HL-60/S4 treated with retinoic acid at 250 ng/mL for 4 days and 3 days (cell line): ENCODE results near the gene MLKL.
"Not testable (repeated sequence)": the region's sequence is repeated elsewhere in the genome, so short reads cannot be mapped to it uniquely, and the experiment has no call there.

ENCODE experiments used
- in situ Hi-C: fragments of 300-500 bp; cut with MboI; formaldehyde crosslinking; loops from 2 replicates; pipeline ENCODE4 v1.7.0; 2022; ENCODE audit warnings: low sequenced_read_pairs

MLKL gene

DNA sequence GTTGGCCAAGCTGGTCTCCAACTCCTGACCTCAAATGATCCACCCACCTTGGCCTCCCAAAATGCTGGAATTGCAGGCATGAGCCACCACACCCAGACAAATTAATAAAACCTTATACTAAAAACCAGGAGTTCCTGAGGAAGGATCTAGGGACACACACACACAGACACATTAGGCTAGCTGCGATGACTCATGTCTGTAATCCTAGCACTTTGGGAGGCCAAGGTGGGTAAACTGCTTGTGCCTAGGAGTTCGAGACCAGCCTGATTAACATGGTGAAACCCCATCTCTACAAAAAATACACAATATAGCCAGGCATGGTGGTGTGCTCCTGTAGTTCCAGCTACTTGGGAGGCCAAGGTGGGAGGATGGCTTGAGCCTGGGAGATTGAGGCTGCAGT lies 47.8 kb downstream of the MLKL start:
- in situ Hi-C loops: not testable (repeated sequence)

DNA sequence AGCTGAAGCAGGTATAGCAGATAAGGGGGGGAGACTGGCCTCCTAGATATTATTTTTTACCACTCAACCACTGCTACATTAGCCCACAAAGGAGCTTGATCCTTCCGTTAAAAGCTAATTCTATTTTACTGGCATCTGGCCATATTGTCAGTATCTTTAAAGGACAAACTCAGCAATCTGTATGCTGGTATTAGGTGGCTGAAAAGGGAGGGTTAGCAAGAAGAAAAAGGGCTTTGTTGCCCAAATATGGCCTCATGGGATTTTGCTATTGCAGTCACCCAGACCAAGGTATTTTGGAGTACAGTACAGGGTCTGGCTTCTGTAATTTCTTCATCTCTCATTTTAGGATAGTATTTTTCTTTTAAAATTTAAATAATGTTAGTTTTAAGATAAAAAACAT lies 48.4 kb downstream of the MLKL start:
- in situ Hi-C loops: no loop called here

DNA sequence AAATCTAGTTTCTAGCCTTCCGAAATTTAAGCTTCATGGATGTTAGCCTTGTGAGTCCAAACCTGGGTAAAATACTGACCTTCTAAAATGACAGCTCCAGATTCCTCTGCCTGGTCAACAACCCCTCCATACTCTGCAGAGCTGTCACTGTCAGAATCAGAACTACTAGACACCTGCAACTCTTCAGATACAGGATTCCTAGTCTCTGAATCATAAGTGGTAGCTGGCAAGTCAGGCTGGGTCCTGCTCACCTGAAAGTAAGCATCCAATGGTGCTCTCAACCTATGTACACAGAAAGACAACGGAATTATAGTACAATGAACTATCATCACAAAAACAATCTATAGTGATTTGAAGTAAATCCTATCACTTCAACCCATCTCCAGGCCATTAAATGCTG lies 48.8 kb downstream of the MLKL start:
- in situ Hi-C loops: no loop called here

DNA sequence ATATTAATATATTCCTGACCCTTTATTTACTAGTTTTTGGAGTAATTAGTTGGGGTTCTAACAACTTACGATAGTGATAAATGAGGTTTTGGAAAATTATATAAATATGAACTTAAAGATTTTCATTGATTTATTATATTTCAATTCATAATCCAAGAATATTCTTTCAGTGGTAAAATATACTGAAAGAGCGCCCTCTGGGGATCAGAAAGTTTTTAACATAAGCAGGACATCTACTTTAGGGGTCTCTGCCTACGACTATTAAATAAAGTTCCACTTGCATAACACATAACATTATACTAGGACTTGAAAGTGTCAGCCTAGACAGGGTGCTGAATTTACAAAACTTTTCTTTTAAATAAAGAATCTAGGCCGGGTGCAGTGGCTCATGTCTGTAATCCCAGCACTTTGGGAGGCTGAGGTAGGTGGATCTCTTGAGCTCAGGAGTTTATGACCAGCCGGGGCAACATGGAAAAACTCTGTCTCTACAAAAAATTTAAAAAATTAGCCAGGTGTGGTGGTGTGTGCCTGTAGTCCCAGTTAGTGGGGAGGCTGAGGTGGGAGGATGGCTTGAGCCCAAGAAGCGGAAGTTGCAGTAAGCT lies 49.6 kb downstream of the MLKL start:
- in situ Hi-C loops: no loop called here

DNA sequence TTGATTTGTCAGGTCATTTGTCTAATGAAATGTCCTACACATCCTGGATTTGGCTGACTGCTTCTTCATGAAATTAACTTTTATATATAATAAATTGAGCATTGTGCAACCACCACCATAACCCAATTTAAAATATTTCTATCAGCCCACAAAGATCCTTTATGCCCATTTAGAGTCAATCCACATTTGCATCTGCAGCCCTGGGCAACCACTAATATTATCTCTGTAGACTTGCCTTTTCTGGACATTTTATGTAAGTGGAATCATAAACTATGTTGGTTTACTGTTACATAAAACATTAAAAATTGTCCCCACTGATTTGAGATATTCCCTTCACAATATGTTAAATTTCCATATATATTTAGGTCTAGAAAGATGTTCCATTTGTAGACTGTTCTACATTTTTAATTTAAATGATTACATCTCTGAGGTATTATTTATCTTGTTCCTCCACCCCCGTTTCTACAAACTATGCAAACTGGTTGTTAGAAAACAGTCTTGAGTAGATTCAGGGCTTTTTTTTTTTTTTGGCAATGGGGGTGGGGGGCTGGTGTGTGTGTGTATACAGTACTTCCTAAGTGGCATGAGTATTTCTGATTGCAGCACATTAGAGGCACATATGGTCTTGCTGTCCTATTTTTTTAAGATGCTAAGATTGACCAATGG lies 50.7 kb downstream of the MLKL start:
- in situ Hi-C loops: no loop called here

DNA sequence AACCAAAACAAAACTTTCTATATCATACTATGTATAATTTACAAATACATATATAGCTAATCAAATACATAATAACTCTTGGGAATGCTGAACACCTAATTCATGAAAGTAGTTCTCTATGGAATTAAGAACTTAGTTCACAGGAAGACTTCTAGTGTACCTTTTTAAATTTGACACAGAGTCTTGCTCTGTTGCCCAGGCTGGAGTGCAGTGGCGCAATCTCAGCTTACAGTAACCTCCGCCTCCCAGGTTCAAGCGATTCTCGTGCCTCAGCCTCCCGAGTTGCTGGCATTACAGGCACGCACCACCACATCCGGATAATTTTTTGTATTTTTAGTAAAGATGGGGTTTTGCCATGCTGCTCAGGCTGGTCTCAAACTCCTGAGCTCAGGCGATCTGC lies 58.7 kb downstream of the MLKL start:
- in situ Hi-C loops: no loop called here

DNA sequence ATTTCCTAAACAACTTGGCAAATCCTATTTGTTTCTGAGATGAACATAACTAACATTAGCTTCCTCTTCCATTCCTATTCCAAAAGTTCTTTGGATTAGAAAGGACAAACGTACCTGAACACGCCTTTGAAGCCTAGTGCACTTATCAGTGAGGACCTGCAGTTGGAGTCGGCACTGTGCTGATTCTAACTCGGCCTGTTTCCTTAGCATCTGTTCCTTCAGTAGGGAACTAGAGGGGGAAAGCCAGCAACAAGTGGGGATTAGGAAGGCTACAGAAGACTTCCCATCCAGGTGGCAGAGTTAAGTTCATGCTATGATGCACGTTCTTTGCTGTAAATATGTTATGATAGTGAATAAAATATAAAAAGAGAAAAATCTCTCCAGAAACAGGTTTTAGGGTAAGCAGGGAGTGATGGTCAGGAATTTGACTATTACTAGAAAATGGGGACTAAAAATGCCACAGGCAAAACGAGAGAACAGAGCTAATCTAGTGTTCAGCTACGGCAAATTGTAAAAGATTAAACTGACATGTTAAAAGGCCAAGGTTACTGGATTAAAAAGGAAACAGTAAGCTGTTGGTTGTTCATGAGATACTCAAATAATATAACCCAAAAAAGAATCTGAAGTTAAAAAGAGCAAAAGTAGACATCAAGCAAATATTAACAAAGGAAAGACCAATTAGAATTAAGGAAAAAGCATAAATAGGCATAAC lies 62.8 kb downstream of the MLKL start:
- in situ Hi-C loops: no loop called here

DNA sequence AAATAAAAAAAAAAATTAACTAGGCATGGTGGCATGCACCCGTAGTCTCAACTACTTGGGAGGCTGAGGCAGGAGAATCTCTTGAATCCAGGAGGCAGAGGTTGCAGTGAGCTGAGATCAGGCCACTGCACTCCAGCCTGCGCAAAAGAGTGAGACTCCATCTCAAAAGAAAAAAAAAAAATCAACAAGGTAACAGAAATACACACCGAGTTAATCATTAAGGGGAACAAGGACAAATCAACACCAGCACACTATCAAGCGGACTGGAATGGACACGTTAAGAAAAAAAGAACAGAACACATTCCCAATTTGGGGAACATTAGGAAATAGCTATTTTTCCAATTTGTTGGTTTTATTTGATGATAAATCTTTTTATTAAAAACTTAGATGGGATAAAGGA lies 65.4 kb downstream of the MLKL start:
- in situ Hi-C loops: no loop called here

DNA sequence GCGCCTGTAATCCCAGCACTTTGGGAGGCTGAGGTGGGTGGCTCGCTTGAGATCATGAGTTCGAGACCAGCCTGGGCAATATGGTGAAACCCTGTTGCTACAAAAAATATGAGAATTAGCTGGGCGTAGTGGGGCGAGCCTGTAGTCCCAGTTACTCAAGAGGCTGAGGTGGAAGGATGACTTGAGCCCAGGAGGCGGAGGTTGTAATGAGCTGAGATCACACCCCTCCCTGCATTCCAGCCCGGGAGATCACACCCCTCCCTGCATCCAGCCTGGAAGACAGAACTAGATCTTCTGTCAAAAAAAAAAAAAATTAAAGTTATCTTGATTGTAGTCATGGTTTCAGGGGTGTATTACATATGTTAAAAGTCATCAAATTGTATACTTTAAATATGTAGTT lies 67.0 kb downstream of the MLKL start:
- in situ Hi-C loops: no loop called here

DNA sequence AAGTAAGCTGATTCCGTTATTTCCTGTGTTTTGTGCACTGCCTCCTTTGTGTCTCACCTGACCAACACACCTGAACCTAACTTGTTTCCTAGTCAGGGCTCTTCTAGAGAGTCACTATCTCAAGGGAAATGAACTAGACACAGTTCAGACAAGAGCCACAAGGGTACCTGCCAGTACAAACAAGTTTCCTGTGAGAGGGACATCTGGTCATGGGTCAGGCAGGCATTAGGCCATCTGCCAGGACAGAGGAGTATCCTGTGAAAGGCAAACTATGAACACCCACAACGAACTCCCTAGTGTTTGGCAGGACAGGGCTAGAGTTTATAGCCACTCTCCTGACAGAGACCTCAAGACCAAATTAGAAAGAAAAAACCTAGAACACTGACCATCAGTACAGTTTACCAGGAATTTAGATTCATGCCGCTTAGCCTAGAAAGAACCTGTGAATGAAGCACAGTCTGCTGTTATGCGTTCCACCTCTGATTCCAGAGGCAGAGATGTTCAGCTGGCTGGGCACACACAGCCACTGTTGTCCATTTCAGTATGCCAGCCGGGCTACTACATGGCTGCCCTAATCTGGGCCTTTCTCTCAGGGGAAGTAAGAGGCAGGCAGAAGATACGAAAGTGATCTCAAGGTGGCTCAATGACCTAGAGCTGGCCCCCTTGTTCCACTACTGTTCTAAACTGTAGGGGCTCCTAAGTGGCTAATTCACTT lies 73.0 kb downstream of the MLKL start:
- in situ Hi-C loops: no loop called here

DNA sequence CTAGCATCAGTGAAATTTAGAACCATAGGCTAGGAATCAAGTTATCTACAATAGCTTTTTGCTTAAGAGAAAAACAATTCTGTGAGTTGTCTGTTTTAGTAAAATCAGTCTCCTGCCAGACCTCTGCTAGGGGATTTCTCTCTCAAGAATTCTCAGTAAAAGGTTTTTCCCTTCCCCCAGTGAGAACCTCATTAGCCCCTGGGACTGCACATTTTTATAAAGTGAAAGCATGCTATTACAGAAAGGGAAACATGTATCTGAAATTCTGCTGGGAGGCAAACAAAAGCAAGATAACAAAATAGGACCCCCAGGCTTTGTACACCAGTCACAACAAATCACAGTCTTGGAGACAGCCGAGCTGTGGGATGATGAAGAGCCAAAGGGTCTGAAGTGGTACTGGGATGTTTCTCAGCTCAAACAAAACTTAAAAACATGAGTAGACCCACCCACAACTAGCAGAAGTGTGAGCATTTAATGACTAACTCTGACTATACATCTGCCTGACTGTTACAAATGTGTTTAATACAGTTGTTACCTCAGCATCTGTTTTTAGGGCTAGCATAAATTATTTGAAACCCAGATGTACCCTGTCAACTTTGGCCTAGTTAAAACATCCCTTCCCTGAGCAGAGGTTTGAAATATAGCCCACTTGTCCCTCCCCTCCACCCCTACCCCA lies 73.8 kb downstream of the MLKL start:
- in situ Hi-C loops: no loop called here

DNA sequence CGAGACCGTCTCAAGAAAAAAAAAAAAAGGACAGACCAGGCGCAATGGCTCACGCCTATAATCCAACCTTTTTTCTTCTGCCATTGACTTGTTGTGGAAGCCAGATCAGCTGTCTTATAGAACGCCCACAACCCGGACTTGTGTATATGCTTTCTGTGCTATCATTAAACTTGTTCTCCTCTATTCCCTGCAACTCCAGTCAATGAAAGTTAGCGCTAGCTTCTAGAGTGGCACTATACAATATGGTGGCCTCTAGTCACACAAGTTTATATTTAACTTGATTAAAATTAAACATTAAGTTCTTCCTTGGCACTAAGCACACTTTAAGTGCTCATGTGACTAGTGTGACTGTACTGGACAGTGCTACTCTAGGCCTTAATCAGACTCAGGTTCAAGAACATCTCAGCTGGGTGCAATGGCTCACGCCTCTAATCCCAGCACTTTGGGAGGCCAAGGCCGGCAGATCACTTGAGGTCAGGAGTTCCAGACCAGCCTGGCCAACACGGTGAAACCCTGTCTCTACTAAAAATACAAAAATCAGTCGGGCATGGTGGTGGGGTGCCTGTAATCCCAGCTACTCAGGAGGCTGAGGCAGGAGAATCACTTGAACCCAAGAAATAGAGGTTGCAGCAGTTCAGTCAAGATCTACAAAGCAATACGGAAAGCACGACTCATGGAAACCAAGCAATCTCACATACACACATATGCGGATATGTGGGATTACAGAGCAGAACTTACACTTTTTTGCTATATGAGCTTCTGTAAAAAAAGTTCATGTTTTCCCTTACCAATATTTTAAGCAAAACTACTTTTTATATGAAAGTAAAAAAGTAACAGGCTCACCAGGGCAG lies 74.9 kb downstream of the MLKL start:
- in situ Hi-C loops: no loop called here

DNA sequence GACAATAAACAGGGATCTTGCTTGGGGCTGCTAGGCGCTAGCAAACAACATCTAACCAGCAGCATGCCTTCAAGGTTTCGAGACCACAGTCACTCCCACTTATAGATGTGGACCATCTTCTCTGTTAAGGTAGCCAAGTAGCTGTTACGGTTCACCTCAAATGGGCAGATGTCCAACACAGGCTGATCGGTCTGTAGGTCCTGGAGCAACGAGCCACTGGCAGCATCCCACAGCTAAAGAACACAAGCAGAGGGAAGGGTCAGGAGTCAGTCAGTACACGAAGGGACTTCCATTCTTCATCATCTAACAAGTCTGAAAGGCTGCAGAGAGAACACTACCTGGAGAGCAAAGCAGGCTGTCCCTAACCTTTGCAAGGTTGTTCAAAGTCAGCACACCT lies 76.8 kb downstream of the MLKL start:
- in situ Hi-C loops: no loop called here

DNA sequence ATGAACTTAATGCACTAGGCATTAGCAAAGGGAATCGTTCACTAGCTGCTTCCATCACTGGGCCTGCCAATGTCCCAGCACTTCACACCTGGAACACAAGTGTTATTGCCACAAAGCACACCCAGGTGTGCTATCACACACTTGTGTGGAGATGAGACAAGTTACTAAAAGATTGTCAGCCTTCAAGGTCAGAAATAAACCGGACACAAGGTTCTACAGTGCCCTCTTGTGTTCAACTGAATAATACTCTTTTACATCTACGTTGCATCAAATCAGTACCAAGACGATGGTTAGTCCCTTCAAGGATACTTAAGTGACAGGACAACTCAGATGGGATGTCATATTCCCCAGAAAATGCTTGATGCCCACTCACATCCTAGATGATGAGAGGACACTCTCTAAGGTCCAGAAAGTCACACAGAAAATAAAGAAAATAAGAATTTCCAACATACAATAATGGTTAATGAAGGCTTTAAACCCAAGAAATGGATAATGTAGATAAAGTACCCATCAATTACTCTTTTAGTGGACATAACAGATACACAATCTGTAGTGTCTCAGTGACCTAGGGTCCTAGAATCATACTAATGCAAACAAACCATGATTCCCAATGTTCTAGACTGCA lies 77.3 kb downstream of the MLKL start:
- in situ Hi-C loops: no loop called here

DNA sequence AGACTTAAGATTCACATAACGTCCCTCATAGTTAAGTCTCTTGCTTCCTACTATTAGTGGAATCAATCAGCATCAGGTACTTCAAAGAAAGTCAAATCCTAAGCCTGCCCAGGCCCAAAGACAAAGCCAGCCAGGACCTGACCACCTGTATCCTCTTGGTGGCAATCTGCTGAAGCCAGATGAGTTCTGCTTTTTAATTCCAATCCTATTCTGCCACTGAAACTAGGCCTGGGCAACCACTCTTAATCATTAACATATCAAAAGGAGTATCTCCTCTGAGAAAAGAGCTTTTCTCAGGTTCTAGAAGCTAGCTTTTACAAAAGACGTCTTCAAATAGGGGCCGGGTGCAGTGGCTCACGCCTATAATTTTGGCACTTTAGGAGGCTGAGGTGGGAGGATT lies 78.7 kb downstream of the MLKL start:
- in situ Hi-C loops: no loop called here
